Parathyroid adenoma (tissue), 2 donors: Measurements from ENCODE around the gene MSANTD1.

Source experiments
- H2AFZ ChIP-seq: fragments of 300-600 bp; sonication (generic); one replicate; pipeline ENCODE4 v1.7.0; 2017; ENCODE audit warnings: antibody characterized with exemption, mild to moderate bottlenecking
- H3K27ac ChIP-seq: fragments of 300-600 bp; sonication (generic); one replicate; pipeline ENCODE4 v1.7.0; 2017
- H3K27me3 ChIP-seq: fragments of 300-600 bp; sonication (generic); one replicate; pipeline ENCODE4 v1.7.0; 2017; ENCODE audit warnings: low read length; ENCODE audit not compliant: control insufficient read depth, insufficient read depth
- H3K36me3 ChIP-seq: fragments of 300-600 bp; sonication (generic); one replicate; pipeline ENCODE4 v1.7.0; 2017; ENCODE audit warnings: low read length; ENCODE audit not compliant: control insufficient read depth, insufficient read depth
- H3K4me1 ChIP-seq: fragments of 300-600 bp; sonication (generic); one replicate; pipeline ENCODE4 v1.7.0; 2017; ENCODE audit warnings: control low read depth
- H3K4me2 ChIP-seq: fragments of 300-600 bp; sonication (generic); one replicate; pipeline ENCODE4 v1.7.0; 2017; ENCODE audit warnings: low read length
- H3K4me3 ChIP-seq: fragments of 300-600 bp; sonication (generic); one replicate; pipeline ENCODE4 v1.7.0; 2017; ENCODE audit warnings: low read depth, low read length
- H3K79me2 ChIP-seq: fragments of 300-600 bp; sonication (generic); one replicate; pipeline ENCODE4 v1.7.0; 2017; ENCODE audit warnings: control low read depth
- H3K9ac ChIP-seq: fragments of 300-600 bp; sonication (generic); one replicate; pipeline ENCODE4 v1.7.0; 2017; ENCODE audit warnings: mild to moderate bottlenecking
- H3K9me3 ChIP-seq: fragments of 300-600 bp; sonication (generic); one replicate; pipeline ENCODE4 v1.7.0; 2017; ENCODE audit warnings: low read length; ENCODE audit not compliant: control insufficient read depth
- CTCF ChIP-seq: fragments of 300-600 bp; sonication (generic); IDR thresholded peaks from one replicate; pipeline ENCODE4 v1.7.0; 2017; ENCODE audit warnings: antibody characterized with exemption, mild to moderate bottlenecking
- donor health status: primary hyperparathyroidism.

Gene MSANTD1

GRCh38 chr4:3301450-3302172 is 52.7 kb downstream of the MSANTD1 start:
- H3K4me1 ChIP-seq = no peaks in the 10 kb centered on the region
- H3K9me3 ChIP-seq = no peaks in the 10 kb centered on the region
- H2AFZ ChIP-seq = no peak overlapping the region
- H3K36me3 ChIP-seq = no peaks in the 10 kb centered on the region
- TF ChIP-seq CTCF = no peak
- H3K27me3 ChIP-seq = no peaks in the 10 kb centered on the region
- no peaks in the 10 kb centered on the region for H3K79me2 ChIP-seq
- H3K4me3 ChIP-seq = no peak overlapping the region
- H3K4me2 ChIP-seq = no peak overlapping the region
- no peak overlapping the region for H3K27ac ChIP-seq
- no peak overlapping the region for H3K9ac ChIP-seq

- Histone ChIP-seq H3K4me1 (no peaks in the 10 kb centered on the region), H3K9me3 (no peaks in the 10 kb centered on the region), H3K27ac (no peak overlapping the region), H3K4me2 (no peak overlapping the region), H3K79me2 (no peaks in the 10 kb centered on the region), H2AFZ (no peak overlapping the region), H3K36me3 (no peaks in the 10 kb centered on the region), H3K27me3 (no peaks in the 10 kb centered on the region), H3K9ac (no peak overlapping the region), H3K4me3 (no peak overlapping the region)
- TF ChIP-seq CTCF = no peak
Observed at GRCh38 chr4:3302173-3302785, 53.3 kb downstream of the MSANTD1 start.

GRCh38 chr4:3302786-3303564 is 54.0 kb downstream of the MSANTD1 start:
- Histone ChIP-seq H3K4me3 (no peak overlapping the region), H3K27ac (no peak overlapping the region), H3K4me1 (no peaks in the 10 kb centered on the region), H3K27me3 (no peaks in the 10 kb centered on the region), H3K36me3 (no peaks in the 10 kb centered on the region), H3K4me2 (no peak overlapping the region), H2AFZ (no peak overlapping the region), H3K9me3 (no peaks in the 10 kb centered on the region), H3K9ac (no peak overlapping the region), H3K79me2 (no peaks in the 10 kb centered on the region)
- TF ChIP-seq CTCF = no peak

GRCh38 chr4:3303565-3303824 is 54.5 kb downstream of the MSANTD1 start:
- Histone ChIP-seq H3K36me3 (no peaks in the 10 kb centered on the region), H3K4me3 (no peak overlapping the region), H3K79me2 (no peaks in the 10 kb centered on the region), H3K9me3 (no peaks in the 10 kb centered on the region), H2AFZ (no peak overlapping the region), H3K27ac (no peak overlapping the region), H3K4me2 (no peak overlapping the region), H3K9ac (no peak overlapping the region), H3K27me3 (no peaks in the 10 kb centered on the region), H3K4me1 (no peaks in the 10 kb centered on the region)
- TF ChIP-seq CTCF = no peak
